SK-N-SH treated with all-trans-retinoic acid at 6 μM for 48 hours (cell line): ENCODE results near the gene PSEN1.

Experiments
- ARNTL ChIP-seq: fragments of 450-650 bp; formaldehyde crosslinking; IDR thresholded peaks from 2 replicates; pipeline ENCODE4 v1.5.0; 2020; ENCODE audit warnings: low read depth, mild to moderate bottlenecking, moderate library complexity, borderline replicate concordance
- RARB ChIP-seq: fragments of 250-450 bp; sonication (Bioruptor Pico); IDR thresholded peaks from 2 replicates; pipeline ENCODE4 v1.8.0; 2021; ENCODE audit warnings: mild to moderate bottlenecking, moderate library complexity
- SNAI2 ChIP-seq: fragments of 250-450 bp; sonication (Bioruptor Pico); IDR thresholded peaks from 2 replicates; pipeline ENCODE4 v1.5.0; 2020; ENCODE audit warnings: mild to moderate bottlenecking, moderate library complexity
- ZFP30 ChIP-seq: fragments of 450-650 bp; formaldehyde crosslinking; IDR thresholded peaks from 2 replicates; pipeline ENCODE4 v1.5.0; 2022; ENCODE audit warnings: mild to moderate bottlenecking, moderate library complexity

DNA sequence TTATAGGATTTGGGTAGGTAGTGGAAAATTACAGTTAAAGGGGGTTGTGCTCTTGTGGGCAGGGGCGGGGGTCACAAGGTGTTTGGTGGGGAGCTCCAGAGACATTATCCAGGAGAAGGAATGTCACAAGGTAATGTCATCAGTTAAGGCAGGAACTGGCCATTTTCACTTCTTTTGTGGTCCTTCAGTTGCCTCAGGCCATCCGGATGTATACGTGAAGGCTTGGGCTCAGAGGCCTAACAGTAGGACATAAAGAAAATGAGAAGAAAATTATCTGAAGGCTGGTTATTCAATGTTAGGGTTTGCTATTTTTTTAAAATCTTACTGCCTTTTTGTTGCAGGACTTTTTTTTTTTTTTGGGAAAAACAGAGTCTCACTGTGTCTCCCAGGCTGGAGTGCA is 2.5 kb upstream of the PSEN1 start:
- no peak for TF ChIP-seq ZFP30 (CRISPR knock-in tag)
- TF ChIP-seq RARB (CRISPR knock-in tag) = no peak
- no peak for TF ChIP-seq SNAI2 (CRISPR knock-in tag)
- no peak for TF ChIP-seq ARNTL
